ENCODE results near the gene SYT7.

Gene SYT7

DNA sequence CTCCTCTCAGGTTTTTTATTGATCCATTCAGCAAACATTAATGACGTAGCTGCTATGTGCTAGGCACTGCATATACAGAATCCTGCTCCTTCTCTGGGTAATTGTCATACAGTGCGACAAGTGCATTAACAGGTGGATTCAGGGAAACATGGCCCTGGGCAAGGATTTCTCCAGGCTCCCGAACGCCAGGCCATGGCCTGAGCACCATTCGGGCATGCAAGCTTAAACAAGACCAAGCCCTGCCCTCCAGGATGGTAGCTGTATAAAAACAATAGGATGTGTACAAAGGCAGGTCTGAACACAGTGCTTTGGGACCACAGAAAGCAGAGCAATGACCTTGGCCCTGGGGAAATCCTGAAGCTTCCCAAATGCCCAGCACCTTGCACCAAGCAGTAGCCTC lies 9.1 kb upstream of the SYT7 start:
- DNase-seq, result no peak
- TF ChIP-seq, protein P1, sequence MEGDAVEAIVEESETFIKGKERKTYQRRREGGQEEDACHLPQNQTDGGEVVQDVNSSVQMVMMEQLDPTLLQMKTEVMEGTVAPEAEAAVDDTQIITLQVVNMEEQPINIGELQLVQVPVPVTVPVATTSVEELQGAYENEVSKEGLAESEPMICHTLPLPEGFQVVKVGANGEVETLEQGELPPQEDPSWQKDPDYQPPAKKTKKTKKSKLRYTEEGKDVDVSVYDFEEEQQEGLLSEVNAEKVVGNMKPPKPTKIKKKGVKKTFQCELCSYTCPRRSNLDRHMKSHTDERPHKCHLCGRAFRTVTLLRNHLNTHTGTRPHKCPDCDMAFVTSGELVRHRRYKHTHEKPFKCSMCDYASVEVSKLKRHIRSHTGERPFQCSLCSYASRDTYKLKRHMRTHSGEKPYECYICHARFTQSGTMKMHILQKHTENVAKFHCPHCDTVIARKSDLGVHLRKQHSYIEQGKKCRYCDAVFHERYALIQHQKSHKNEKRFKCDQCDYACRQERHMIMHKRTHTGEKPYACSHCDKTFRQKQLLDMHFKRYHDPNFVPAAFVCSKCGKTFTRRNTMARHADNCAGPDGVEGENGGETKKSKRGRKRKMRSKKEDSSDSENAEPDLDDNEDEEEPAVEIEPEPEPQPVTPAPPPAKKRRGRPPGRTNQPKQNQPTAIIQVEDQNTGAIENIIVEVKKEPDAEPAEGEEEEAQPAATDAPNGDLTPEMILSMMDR (IDR thresholded peaks at IDR 0.05; ENCODE audit: borderline replicate concordance, extremely low read depth, low read length, poor library complexity, severe bottlenecking), result no peak
- no peak for TF ChIP-seq EZH2 (IDR thresholded peaks at IDR 0.05; ENCODE audit: borderline replicate concordance, low read depth, low read length, severe bottlenecking)
- no peak for ATAC-seq (ENCODE audit: insufficient read depth, low read depth)
- no peaks in the 10 kb centered on the region for H3K79me2 ChIP-seq (ENCODE audit: insufficient read depth, low read length)
- H2AFZ ChIP-seq (ENCODE audit: low read depth, low read length), result no peak overlapping the region
- no peak overlapping the region for H3K9ac ChIP-seq (ENCODE audit: low read depth, low read length)
- H3K36me3 ChIP-seq (ENCODE audit: insufficient read depth, low read length), result no peaks in the 10 kb centered on the region
- no peaks in the 10 kb centered on the region for H3K4me1 ChIP-seq (ENCODE audit: insufficient read depth, low read length)
- H3K4me3 ChIP-seq (ENCODE audit: low read depth in 1 of 2, low read length in 2 of 2), result no peak overlapping the region
- H4K20me1 ChIP-seq (ENCODE audit: insufficient read depth, low read length), result peaks cover 8% of the 10 kb centered on the region
- H3K4me2 ChIP-seq (ENCODE audit: insufficient read depth, low read length), result no peak overlapping the region
- H3K27me3 ChIP-seq (ENCODE audit: insufficient read depth, low read length, poor library complexity), result peaks cover 14% of the 10 kb centered on the region
- H3K27ac ChIP-seq (ENCODE audit: low read length), result no peak overlapping the region
- H3K9me3 ChIP-seq (ENCODE audit: insufficient read depth, low read length, severe bottlenecking), result no peaks in the 10 kb centered on the region

DNA sequence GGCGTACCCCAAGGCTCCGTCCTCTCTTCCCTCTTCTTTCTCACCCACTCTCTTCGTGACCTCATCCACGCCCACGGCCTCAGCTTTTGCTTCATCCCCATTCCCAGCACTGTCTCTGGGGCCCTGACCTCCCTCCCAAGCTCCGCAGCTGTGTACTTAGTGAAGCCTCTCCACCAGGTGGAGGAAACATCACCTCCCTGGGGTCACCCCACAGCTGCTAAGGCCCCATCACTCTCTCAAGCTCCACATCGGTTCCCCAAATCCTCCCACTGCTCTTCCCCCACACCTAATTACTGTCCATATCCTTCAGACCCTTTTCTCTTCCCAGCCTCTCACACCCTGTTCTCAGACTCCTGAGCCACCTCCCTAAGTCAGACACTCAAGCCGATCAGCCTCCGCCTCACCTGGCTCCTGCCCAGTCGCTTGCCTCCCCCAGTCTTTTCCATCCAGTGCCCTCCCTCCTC lies 7.9 kb upstream of the SYT7 start:
- Histone ChIP-seq H2AFZ (ENCODE audit: low read depth, low read length) (no peak overlapping the region), H3K9ac (ENCODE audit: low read depth, low read length) (no peak overlapping the region), H3K27me3 (ENCODE audit: insufficient read depth, low read length, poor library complexity) (peaks cover 14% of the 10 kb centered on the region), H3K4me3 (ENCODE audit: low read depth in 1 of 2, low read length in 2 of 2) (no peak overlapping the region), H4K20me1 (ENCODE audit: insufficient read depth, low read length) (peaks cover 11% of the 10 kb centered on the region), H3K27ac (ENCODE audit: low read length) (no peak overlapping the region), H3K4me1 (ENCODE audit: insufficient read depth, low read length) (no peaks in the 10 kb centered on the region), H3K4me2 (ENCODE audit: insufficient read depth, low read length) (no peak overlapping the region), H3K9me3 (ENCODE audit: insufficient read depth, low read length, severe bottlenecking) (no peaks in the 10 kb centered on the region), H3K79me2 (ENCODE audit: insufficient read depth, low read length) (no peaks in the 10 kb centered on the region), H3K36me3 (ENCODE audit: insufficient read depth, low read length) (no peaks in the 10 kb centered on the region)
- no peak for TF ChIP-seq EZH2 (IDR thresholded peaks at IDR 0.05; ENCODE audit: borderline replicate concordance, low read depth, low read length, severe bottlenecking)
- TF ChIP-seq, protein P1 (IDR thresholded peaks at IDR 0.05; ENCODE audit: borderline replicate concordance, extremely low read depth, low read length, poor library complexity, severe bottlenecking), result no peak
- ATAC-seq (ENCODE audit: insufficient read depth, low read depth) (no peak), DNase-seq (no peak)

DNA sequence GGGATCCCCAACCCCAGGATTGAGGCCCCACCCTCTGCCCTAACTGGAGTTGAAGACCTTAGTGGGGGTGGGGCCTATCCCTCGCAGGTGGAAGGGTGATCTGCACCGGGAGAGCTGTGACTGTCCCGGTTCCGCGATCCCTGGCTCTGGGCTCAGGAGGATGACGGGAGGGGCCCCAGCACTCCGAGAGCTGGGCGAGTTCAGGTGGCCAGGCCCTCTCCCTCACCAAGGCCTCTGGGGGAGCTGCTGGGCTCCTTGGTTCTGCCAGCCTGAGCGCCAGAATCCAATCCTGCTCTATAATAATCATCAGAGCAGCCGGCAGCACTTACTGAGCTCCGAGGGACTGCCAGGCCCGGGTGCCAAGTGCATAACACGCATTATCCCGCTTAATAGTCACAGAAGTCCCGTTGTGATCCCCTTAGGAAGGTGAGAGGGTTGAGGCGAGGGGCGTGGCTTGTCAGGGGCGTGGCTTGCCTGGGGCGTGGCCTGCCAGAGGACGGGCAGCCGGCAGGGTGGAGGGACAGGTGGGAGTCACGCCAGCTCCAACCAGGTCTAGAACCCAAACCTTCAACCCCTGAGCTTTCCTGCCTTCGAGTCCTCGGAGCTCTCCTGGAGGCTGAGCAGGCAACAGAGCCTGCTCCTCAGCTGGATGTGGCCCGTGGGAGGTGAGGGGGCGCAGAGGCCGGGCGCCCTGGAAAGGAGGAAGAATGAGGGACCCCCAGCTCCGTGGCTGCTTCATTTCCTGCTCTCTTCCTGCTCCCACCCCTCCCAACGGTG lies 7.3 kb upstream of the SYT7 start:
- Histone ChIP-seq H2AFZ (ENCODE audit: low read depth, low read length) (no peak overlapping the region), H3K4me1 (ENCODE audit: insufficient read depth, low read length) (no peaks in the 10 kb centered on the region), H3K4me2 (ENCODE audit: insufficient read depth, low read length) (no peak overlapping the region), H3K9me3 (ENCODE audit: insufficient read depth, low read length, severe bottlenecking) (no peaks in the 10 kb centered on the region), H3K79me2 (ENCODE audit: insufficient read depth, low read length) (no peaks in the 10 kb centered on the region), H3K4me3 (ENCODE audit: low read depth in 1 of 2, low read length in 2 of 2) (no peak overlapping the region), H3K36me3 (ENCODE audit: insufficient read depth, low read length) (no peaks in the 10 kb centered on the region), H3K27me3 (ENCODE audit: insufficient read depth, low read length, poor library complexity) (peaks cover 15% of the 10 kb centered on the region), H4K20me1 (ENCODE audit: insufficient read depth, low read length) (peaks cover 11% of the 10 kb centered on the region), H3K27ac (ENCODE audit: low read length) (no peak overlapping the region), H3K9ac (ENCODE audit: low read depth, low read length) (no peak overlapping the region)
- ATAC-seq (ENCODE audit: insufficient read depth, low read depth) (no peak), DNase-seq (peak; percentile 18)
- TF ChIP-seq, protein P1 (IDR thresholded peaks at IDR 0.05; ENCODE audit: borderline replicate concordance, extremely low read depth, low read length, poor library complexity, severe bottlenecking), result no peak
- no peak for TF ChIP-seq EZH2 (IDR thresholded peaks at IDR 0.05; ENCODE audit: borderline replicate concordance, low read depth, low read length, severe bottlenecking)

All from DND-41 (cell line).